ENCODE data around the gene ATXN1L.
"Not testable (repeated sequence)": the region's sequence is repeated elsewhere in the genome, so short reads cannot be mapped to it uniquely, and the experiment has no call there.

- TF ChIP-seq, protein P1, sequence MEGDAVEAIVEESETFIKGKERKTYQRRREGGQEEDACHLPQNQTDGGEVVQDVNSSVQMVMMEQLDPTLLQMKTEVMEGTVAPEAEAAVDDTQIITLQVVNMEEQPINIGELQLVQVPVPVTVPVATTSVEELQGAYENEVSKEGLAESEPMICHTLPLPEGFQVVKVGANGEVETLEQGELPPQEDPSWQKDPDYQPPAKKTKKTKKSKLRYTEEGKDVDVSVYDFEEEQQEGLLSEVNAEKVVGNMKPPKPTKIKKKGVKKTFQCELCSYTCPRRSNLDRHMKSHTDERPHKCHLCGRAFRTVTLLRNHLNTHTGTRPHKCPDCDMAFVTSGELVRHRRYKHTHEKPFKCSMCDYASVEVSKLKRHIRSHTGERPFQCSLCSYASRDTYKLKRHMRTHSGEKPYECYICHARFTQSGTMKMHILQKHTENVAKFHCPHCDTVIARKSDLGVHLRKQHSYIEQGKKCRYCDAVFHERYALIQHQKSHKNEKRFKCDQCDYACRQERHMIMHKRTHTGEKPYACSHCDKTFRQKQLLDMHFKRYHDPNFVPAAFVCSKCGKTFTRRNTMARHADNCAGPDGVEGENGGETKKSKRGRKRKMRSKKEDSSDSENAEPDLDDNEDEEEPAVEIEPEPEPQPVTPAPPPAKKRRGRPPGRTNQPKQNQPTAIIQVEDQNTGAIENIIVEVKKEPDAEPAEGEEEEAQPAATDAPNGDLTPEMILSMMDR (conservative IDR thresholded peaks at IDR 0.05; ENCODE audit: low read length), result not testable (repeated sequence)
- not testable (repeated sequence) for TF ChIP-seq EZH2phosphoT487 (IDR thresholded peaks at IDR 0.05; ENCODE audit: borderline replicate concordance)
Observed at GRCh38 chr16:71810155-71810530, 35.6 kb upstream of the ATXN1L start.
